GM21390 (cell line): ENCODE measurements around the gene EEF2K.
"Not testable (repeated sequence)": the region's sequence is repeated elsewhere in the genome, so short reads cannot be mapped to it uniquely, and the experiment has no call there.

Experiments
- ATAC-seq: cut with Tn5 transposase; IDR thresholded peaks from one replicate; pipeline ENCODE4 v1.9.1; 2021; ENCODE audit not compliant: unreplicated experiment

Gene EEF2K

DNA sequence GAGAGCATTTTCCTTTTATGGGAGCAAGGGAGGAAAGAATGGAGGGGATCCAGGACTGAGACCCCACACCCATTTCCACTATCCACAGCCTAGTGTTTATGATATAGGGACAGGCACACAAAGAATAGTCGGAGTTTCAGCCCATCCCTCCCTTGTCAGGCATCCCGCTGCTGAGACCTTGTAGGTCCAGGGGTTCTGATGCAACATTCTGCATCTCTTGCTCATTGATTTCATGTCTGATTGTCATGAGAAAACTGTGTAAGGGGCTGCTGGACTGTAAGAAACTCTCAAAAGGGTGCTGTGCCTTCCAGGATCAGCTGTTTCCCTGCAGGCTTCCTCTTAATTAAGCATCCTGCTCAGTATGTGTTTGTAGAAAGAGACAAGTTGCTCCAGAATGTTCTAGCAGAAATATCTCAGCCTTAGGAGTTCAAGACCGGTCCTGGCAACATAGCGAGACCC, 85.8 kb downstream of the EEF2K start:
- ATAC-seq = no peak

DNA sequence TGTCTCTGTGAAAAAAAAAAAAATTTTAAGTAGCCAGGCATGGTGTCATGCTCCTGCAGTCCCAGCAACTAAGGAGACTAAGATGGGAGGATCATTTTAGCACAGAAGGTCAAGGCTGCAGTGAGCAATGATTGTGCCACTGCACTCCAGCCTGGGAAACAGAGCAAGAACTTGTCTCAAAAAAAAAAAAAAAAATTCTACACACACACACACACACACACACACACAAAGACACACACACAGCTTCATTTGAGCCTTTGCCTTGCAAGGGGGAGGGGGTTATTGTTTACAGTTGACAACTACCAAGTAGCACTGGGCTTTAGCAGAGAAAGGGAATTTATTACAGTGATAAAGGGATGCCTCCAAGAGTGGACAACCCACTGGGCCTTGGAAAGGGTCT, 86.2 kb downstream of the EEF2K start:
- ATAC-seq = no peak

GRCh38 chr16:22293137-22294106, 87.3 kb downstream of the EEF2K start:
- ATAC-seq = no peak

- no peak for ATAC-seq
Observed at GRCh38 chr16:22296225-22297113, 90.4 kb downstream of the EEF2K start.

- peak; percentile 80 for ATAC-seq
Observed at GRCh38 chr16:22297114-22297870, 91.2 kb downstream of the EEF2K start, which contains the start of gene POLR3E. Gene POLR3E, plus strand, starts transcription at chr16:22297409. Its CDS starts 5,560 bp downstream, at chr16:22302969.

- ATAC-seq = peak; percentile 31
Observed at GRCh38 chr16:22297871-22298733, 92.0 kb downstream of the EEF2K start.

GRCh38 chr16:22299036-22299435, 93.0 kb downstream of the EEF2K start:
- no peak for ATAC-seq

DNA sequence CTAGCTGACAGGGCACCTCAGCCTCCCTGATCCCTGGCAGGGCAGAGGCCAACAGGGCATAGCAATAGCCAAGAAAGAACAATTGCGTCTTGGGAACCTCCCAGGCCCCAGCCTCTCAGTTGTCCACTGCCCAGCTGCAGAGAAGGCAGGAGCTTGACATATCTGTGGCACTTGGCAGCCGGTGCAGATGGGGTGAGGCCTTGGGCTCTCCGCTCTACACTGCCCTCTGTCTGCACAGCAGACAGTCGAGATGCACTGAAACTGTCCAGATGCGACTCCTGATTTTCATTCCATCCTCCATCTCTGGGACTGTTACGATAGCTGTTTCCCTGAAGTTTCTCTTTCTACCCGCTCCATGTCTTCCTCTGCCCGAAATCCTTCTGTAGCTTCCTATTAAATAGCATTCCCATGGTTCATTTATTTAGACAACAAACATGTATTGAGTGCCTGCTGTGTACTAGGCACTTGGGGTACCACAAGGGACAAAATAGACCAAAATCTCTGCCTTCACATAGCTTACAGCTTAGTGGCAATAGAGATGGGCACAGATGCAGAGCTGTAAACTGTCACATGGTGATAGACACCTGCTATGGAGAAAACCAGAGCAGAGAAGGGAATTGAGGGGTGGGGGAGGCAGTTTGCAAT, 94.5 kb downstream of the EEF2K start:
- no peak for ATAC-seq

- ATAC-seq = not testable (repeated sequence)
Observed at GRCh38 chr16:22301423-22301822, 95.3 kb downstream of the EEF2K start.

GRCh38 chr16:22302776-22303363, 96.8 kb downstream of the EEF2K start:
- ATAC-seq = no peak

- ATAC-seq = no peak
Observed at GRCh38 chr16:22304411-22304810, 98.3 kb downstream of the EEF2K start.

GRCh38 chr16:22306788-22307187, 100.7 kb downstream of the EEF2K start:
- no peak for ATAC-seq

- ATAC-seq = no peak
Observed at GRCh38 chr16:22307838-22308237, 101.8 kb downstream of the EEF2K start.

DNA sequence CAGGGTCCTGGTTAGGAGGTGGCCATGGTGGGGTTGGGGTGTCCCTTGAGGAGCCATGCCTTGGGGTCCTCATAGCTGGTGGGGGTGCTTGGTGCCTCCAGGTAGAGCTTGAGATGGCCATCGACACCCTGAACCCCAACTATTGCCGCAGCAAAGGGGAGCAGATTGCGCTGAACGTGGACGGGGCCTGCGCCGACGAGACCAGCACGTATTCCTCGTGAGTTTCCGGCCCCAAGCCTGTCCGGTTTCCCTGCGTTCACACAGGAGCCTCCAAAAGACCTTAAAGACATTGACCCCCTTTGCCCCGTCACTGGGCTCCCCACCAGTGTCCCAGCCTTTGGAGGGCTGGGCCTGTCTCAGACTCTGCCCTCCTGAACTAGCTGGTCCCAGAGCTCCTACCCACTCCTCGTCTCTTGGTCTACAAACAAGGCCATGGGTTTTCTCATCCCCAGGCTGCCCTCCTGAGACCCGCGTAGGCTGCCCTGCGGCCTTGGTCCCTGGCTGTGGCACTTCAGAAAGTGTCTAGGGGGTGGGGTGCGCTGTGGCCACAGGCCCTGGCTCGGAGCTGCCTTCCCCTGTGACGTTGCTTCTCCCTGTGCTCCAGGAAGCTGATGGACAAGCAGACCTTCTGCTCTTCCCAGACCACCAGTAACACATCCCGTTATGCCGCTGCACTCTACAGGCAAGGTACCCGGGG, 102.9 kb downstream of the EEF2K start:
- no peak for ATAC-seq

GRCh38 chr16:22311520-22311919, 105.4 kb downstream of the EEF2K start:
- ATAC-seq = no peak

- no peak for ATAC-seq
Observed at GRCh38 chr16:22312897-22313781, 107.1 kb downstream of the EEF2K start.

DNA sequence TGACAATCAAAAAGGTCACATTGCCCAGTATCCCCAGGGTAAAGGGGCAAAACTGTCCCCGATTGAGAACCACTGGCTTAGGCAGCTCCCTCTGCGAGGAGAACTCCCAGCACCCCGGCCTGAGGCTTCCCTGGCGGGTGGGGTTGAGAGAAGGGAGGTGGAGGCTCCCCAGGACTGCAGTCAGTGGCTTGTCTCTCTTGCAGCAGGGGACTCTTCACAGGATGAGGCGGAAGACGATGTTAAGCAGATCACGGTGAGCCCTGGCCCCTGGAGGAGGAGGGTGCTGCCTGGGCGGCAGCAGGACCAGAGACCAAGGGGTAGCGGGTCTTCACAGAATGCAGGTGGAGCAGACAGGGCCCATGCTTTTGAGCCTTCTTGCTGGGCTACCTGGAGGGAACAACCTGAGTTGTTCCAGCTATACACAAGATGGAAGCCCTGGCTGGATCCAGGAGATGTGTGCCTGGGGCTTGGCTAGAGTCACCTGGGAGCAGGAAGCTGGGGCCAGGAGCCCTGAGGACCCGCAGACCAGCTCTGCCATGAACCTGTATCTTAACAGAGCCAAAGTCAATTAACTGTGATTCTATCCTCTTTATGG, 107.9 kb downstream of the EEF2K start:
- ATAC-seq = no peak
